Midbrain (tissue), 1 donor: ENCODE data around the gene ASAP2.

Source experiments
- DNase-seq: peaks from one replicate; lab custom pipeline; 2025; lab: John Stamatoyannopoulos, UW

ASAP2 gene

DNA sequence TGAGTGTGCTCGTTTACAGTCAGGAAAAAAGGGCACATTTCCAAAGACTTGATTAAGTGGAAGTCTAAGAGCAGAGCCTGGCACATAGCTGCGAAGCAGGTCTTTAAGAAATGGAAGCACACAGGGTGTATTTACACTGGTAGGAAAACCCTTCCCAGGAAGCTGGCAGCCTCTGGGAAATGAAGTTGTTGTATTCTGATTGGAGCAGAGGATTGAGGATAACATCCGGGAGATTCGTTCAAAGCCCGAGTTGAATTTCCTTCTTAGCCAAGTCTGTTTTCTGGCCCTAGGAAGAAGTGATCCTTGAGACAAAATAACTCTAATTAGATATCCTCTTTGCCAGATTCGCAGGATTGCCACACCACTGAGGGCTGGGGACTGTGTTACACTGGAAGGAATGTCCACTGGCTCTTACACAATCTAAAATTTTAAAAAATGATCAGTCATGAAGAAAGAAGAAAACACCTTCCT lies 140.8 kb downstream of the ASAP2 start:
- DNase-seq: no peak

DNA sequence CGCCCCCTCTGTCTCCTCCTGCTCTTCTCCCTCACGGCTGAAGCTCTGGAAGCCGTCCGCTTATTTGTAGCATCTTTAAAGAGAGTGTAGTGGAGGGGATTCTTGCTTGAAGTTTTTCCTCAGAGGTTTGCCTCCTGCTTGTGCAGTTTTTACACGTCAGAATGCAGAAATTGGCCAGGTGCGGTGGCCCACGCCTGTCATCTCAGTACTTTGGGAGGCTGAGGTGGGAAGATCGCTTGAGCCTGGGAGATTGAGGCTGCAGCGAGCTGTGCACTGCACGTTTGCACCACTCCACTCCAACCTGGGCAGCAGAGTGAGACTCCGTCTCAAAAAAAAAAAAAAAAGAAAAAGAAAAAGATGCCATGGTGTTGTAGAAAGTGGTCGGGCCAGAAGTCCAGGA lies 147.7 kb downstream of the ASAP2 start:
- DNase-seq: no peak

DNA sequence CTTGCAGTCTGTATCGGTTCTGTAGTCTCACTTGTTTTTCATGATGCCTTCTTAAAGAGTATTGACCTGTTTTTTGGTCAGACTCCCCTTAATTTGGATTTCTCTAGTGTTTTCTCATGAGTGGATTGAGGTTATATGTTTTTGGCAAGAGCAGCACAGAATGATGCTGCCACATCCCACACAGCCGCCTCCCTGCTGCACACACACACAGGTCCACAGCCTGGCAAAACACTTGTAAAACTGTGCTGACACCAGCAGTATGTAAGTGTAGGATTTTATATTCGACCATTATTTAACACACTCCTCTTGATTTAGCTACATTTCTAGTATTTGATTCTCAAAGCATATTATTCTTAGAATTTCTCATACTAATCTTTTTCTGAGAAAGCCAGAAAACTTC lies 148.7 kb downstream of the ASAP2 start:
- DNase-seq: no peak

DNA sequence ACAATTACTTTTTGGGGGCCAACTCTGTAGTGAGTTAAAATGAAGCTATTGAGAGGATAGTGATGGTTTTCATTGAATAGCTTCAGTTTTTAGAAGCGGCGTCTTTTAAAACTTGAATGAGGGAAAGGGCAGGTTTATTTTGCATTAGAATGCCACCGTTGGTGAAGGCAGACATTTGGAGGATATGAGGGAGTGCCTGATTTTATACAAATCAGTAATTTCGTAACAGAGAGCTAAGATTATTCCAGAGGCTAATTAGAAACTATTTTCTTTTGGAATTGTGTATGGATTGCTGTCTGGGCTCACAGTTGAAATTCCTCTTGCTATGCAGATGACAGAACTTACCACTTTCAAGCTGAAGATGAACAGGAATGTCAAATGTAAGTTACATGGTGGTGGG lies 149.1 kb downstream of the ASAP2 start:
- DNase-seq: no peak

DNA sequence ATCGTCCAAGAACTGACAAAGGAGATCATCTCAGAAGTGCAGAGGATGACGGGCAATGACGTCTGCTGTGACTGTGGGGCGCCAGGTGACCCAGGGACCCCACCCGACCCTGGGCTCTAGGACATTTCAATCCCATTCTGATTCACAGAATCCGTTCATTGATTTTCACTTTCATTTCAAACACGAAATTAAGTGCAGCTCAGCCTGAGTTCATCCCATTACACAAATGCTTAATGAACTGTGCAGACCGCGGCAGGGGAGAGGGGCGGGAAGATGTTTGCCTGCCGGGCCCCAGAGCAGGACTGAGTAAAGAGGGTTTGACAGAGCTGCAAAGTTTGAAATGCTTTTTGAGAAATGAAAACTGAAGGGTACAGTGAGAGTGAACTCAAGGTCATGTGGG lies 149.6 kb downstream of the ASAP2 start:
- DNase-seq: no peak

DNA sequence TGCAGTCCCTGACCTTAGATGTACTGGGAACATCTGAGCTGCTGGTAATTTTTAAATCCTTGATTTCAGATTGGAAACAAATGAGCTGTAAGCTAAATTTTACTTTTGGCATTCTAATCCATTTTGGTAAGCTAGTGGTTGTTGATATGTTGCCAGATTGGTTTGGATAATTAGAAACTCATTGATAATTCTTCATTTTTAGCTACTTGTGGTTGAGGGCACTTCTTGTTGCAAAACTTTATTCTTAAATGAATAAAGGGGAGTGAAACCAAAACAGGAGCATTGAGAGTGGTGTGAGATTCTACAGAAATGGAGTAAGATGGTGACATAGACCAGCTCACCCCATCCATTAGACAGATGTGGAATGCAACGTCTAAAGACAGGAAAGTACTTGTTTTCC lies 152.2 kb downstream of the ASAP2 start:
- no peak for DNase-seq

DNA sequence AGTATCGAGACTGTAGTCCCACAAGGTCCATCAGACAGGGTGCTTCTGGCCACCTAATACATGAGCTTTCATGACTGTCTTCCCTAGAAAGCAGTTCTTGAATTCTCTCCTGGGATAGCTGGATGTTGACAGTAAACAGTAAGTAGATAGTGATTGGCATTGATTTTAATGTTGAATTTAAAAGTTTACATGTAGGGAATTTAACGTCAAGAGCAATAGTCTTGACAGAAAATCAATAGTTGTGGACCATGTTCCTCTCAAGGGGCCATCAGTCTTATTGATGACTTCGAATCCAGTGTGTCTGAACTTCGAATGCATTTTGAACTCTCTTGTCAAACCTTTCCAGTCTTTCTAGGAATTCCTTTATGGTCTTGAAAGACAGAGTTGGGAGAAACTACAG lies 152.9 kb downstream of the ASAP2 start:
- DNase-seq: no peak

DNA sequence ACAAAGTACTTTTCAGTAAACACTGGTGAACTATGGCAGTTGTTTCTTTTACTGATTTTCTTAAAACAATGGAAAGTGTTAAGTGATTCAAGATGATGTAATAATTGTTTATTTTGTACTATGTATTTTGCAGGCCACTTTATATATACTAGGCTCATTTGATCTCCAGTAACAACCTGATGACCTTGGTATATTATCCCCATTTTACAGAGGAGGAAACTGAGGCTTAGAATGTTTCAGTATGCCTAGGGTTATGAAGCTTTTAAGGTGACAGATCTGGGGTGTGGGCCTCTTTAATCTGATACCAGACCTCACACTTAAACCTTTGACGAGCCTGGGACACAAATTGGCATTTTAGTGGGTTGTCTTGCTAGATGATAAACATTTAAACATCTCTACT lies 153.5 kb downstream of the ASAP2 start:
- no peak for DNase-seq

DNA sequence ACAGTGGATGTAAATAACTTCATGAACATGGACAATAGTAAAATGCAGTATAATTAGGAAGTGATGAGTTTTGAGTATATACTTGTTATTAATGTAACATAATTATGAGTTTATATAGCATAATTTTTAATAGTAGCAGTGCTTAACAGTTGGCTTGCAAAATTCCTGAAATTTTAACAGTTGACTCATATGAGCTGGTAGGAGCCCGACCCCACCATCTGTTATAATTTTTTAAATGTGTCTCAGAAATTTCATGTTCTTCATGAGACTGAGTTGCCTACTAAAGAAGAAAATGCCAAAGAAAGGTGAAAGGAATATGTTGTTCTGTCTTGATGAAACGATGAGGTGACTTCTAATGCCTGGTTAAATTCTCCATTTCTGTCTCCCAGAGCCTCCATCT lies 154.1 kb downstream of the ASAP2 start:
- DNase-seq: no peak

DNA sequence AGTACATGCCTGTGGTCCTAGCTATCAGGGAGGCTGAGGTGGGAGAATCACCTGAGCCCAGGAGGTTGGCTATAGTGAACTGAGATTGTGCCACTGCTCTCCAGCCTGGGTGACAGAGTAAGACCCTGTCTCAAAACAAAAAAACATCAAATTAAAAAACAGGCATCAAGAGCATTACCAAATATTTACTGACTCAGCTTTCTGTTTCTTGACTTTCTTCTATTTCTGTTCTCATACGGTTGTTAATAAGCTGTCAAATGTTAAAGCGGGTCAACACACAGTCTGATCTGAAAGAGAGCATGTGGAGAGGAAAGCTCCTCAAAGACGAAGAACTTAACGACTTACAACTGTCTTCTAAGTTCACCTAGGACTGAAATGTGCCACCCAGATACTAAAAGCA lies 157.8 kb downstream of the ASAP2 start:
- DNase-seq: no peak

DNA sequence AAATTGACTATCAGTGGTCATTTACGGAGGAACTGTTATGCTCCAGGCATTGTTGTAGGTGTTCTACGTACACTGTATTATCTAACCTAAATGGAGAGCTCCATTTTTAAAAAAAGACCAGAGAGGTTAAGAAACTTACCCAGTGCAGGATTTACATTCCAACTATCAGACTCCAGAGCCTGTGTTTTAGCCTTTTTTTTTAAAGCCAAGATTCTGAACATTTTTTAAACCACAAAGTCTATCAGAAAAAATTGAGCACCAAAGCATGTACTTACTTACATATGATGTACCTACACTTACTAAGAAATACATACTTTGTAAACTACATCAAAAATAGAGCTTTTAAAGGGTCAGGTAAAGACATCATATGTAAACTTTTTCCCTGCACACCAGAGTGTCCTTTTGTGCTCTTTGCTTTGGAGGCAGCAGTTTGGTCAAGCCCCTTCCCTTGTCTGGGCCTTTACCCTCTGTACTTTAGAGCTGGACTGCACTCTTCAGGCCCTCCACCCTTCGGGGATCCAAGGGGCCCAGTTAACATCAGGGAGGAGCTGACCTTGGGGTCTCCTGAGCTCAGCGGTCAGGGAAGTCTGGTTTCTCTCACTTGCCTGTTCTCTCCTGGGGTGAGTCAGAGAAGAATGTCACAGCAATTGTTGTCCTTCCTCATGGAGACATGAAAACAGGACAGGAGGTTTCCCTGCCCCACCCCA lies 158.3 kb downstream of the ASAP2 start:
- DNase-seq: no peak

DNA sequence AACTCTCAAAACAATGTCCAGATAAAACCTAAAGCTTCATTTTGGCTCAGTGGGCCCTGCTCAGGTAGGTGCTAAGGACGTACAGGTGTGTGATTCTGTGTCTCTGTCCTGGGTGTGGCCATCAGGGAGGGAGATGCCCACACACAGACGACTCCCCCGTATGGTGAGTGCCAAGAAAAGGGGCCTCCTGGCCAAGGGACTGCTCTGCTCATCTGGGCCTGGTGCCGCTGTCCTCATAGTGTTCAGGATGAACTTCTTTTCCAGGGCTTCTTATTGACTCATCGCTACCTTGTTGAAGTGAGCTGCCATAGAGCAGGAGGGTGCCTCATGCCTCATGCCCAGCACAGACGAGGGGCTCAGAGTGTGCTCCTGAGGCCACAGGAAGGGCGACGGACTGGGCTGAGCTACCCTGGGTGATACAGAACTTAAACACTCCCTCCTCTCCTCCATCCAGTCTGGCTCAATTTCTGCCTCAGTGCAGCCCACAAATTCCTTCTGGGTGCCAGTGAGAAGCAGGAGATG lies 158.9 kb downstream of the ASAP2 start:
- no peak for DNase-seq

DNA sequence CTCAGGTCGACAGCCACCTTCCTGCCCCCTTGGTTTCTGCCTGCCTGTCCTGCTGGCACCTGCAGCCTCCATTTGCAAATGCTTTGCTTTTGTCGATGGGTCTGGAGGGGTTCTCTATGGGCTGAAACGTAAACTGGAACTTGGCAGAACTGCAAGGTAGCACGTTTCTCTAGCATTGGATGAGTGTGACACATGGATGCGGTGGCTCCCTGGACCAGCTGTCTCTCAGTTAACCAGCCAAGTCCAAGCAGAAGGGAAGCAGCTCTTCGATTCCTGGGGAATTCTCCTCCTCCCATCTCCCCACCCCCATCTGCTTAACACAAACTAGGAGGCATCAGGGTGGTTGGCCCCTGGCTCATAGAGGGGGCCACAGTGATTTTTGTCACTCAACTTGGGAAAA lies 159.4 kb downstream of the ASAP2 start:
- no peak for DNase-seq

DNA sequence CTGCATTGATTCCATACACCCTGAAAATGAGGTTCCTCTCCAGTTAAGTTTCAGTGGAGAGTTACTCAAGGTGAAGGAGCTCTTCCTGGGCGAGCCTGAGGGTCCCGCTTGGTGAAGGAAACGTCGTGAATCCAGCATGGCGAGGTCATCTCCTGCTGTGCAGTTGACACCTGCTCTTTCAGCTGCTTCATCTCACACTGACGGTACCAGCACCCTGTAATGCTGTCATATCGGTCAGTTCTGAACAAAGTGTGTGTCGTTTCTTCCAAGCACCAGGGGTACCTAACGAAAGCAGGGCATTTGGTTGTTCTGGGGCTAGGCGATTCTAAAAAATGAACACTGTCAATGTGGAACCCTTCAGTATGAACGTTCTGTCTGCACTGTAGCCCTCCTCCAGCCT lies 164.1 kb downstream of the ASAP2 start:
- no peak for DNase-seq

DNA sequence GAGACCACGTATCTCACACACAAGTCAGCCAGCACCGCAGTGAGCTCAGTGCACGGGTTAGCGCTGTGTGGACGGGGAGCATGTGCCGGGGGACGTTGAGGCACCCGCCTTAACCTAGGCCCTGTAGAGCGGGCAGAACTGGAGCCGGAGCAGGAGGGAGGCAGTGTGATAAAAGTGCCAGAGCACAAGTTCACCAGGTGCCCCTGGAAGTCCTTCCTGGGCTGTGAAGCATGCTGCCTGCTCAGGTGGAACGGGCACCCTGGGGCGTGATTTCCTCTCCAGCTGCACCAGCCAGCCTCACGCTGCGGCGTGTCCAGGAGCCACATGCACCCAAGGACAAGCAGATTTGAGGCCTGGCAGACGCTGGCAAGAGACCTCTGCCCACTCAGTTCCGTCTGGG lies 166.4 kb downstream of the ASAP2 start:
- DNase-seq: no peak

DNA sequence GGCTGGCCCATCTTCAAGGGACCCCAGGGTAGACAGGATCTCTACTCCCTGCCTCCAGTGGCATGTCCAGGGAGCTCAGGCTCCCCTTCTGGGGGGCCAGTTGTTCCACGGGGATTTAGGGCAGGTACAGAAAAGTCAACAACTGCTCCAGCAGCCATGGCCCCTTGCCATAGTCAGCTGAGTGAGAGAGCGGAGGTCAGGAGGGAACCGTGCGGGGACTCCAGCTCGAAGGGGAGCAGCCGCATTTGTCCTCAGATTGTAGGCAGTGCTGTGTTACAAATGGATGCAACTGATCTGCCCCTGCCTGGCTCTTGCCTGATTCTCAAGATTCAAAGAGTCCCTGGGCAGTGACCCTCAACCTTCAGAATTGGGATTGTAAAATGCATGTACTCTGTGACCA lies 166.9 kb downstream of the ASAP2 start:
- no peak for DNase-seq

DNA sequence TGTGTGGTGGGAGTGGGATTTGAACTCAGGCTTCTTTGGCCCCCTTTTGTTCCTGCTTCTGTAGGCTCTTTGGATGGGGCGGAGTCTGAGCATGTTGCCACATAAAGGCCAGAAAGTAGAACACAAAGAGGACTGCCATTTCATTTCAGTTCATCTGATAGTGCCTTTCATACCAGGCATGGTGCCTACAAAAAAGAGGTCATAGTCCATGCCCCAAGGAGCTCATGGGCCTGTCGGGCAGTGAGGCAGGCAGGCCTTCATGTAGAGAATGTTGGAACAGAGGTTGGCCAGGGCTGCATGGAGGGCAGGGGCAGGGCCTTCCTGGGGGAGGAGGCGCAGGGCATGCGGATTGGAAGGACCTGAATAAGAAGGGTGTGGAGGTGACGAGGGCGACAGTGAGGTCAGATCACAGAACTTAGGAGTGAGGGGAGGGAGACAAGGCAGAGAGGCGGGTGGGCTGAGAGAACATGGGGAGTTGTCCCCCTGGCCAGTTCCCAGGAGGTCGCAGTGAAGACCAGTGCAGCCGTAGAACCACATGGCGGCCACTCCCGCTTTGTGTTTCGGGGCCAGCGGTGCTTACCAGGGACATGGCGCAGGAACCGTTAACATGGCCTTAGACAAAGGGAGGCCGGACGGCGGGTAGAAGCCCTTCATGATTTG lies 167.6 kb downstream of the ASAP2 start:
- no peak for DNase-seq

DNA sequence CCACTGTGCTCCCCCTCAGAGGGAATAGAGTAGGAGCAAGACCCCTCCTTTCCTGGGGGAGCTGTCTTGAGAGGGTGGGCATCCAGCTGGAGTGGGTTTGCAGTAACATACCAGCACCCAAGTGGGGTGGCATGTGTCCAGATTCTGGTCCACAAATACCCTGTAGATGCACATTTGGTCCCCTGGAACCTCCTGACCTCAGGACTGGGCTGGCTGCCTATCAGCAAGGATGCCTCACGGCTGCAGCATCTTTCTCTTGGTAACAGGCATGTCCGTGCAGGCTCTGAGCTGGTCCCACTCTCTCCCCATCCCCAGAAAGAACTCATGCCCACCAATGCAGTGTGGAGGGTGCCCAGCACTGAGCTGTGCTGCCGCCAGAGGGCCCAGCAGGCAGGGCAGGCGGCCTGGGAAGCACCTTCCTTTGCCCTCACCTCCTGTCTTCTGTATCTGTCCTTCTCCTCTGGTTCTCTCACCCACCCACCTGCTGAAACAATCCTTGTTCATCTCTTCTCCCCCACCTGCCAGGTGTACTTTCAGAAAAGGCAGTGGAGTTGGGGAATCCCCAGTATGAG lies 169.3 kb downstream of the ASAP2 start:
- DNase-seq: no peak

DNA sequence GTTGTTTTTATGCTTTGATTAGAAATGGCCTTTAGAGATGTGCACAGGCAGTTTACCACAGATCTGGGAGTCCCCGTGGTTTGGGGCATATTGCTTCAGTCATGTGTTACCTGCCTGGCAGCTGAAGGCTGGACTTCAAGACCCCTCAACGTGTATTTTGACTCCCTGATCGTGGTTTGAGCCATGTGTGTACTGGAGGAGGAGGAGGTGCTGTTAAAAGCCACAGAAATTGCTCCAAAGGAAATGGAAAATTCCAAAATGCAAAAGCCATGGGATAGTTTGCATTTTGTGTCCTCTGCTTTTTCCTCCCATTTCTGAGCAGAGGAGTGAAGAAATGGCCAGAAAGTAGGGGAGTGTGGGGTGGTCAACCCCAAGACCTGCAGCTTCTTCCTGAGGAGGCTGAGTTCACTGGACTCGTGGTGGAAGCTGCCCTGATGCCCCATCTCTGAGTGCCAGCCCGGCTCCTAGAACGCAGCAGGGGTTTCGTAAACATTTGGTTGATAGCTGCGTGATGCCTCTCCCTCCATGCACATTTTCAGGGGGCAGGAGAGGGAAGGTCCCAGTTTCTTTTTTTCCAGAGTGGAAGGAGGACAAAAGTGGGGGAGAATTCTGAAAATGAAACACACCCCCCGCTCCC lies 171.0 kb downstream of the ASAP2 start:
- DNase-seq: no peak

DNA sequence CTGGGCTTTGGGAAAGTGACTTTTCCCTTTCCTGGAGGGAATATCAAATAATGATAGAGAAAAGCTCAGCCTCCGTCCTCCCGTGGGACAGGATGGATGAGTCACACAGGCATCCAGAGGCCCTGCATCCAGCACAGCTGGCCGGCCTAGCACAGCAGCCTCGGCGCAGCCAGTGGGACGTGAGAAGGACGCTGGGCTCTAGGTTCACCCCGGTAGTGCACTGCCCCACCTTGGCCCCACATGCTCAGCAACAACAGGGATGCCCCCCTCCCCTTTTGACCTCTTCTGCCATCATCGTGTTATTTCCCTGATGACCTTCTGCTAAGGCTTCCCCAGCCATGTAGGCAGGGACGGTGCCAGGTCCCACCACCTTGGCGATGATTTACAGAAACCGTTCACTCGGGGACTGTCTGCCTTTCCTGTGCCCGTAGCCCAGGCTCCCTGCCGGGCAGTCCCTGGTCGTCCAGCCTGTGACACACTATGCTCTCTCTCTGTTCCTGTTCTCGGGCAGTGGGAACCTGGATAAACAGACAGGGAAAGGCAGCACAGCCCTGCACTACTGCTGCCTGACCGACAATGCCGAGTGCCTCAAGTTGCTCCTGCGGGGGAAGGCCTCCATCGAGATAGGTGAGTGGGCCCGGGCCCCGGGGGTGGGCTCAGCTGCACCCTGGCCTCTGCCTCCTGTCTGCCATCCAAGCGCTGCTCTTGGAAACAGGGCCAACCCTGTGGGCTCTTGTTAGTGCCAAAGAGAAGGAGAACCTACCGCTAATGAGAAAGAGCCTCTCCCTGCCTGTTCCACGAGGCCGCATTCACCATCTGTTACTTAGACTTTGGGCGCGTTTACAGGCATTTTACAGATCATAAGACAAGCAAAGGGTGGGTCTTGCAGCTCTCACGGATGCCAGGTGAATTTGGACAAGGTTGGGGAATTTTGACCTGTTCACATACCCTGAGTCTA lies 172.1 kb downstream of the ASAP2 start:
- DNase-seq: no peak

DNA sequence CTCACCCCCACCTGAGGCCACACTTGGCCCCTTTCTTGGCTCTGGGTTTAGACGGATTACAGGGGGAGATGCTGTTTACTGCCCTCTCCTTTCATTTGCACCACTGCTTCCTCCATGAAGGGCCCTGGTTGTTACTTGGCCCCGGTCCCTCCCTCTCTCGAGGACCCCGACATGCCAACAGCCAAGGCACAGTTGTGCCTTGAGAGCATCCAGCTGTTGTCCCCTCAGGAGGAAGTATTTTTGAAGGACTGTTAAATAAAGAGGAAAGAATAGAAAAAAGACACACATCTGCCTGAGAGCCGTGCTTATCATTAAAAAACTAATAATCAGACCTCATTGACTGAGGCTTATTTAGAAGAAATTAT lies 172.8 kb downstream of the ASAP2 start:
- DNase-seq: no peak
